Memory B cell (primary cell): Measurements from ENCODE around the gene DTX4.

Experiments
- ATAC-seq: fragments of 150-1000 bp; cut with Tn5 transposase; 2 replicates; pipeline ENCODE4 v1.10.0; 2021; ENCODE audit warnings: low read depth, mild to moderate bottlenecking, moderate library complexity
- DNase-seq, 2 donors: peaks; one replicate each; pipeline ENCODE4 v3.0.0; 2022; ENCODE audit warnings: low spot score in 2 of 2
- H3K27ac Mint-ChIP-seq: one replicate; pipeline ENCODE4 v1.8.0; 2022; ENCODE audit warnings: mild to moderate bottlenecking, moderate library complexity, mixed read lengths
- H3K27me3 Mint-ChIP-seq: one replicate; pipeline ENCODE4 v1.8.0; 2022; ENCODE audit warnings: mixed read lengths
- H3K36me3 Mint-ChIP-seq: one replicate; pipeline ENCODE4 v1.8.0; 2022; ENCODE audit warnings: mild to moderate bottlenecking, mixed read lengths
- H3K4me1 Mint-ChIP-seq: one replicate; pipeline ENCODE4 v1.8.0; 2022; ENCODE audit warnings: mixed read lengths
- H3K4me3 Mint-ChIP-seq: one replicate; pipeline ENCODE4 v1.8.0; 2022; ENCODE audit warnings: mild to moderate bottlenecking, moderate library complexity, mixed read lengths
- H3K9me3 Mint-ChIP-seq: one replicate; pipeline ENCODE4 v1.8.0; 2022; ENCODE audit warnings: mixed read lengths

DTX4 gene

GRCh38 chr11:59180168-59180776 lies 8.3 kb downstream of the DTX4 start:
- no peak overlapping the region for H3K27ac Mint-ChIP-seq
- no peak for DNase-seq
- H3K36me3 Mint-ChIP-seq = peaks cover 26% of the 10 kb centered on the region
- H3K4me1 Mint-ChIP-seq = peaks cover 1% of the 10 kb centered on the region
- H3K27me3 Mint-ChIP-seq = no peaks in the 10 kb centered on the region
- no peak overlapping the region for H3K4me3 Mint-ChIP-seq
- no peak for ATAC-seq
- peaks cover 6% of the 10 kb centered on the region for H3K9me3 Mint-ChIP-seq

GRCh38 chr11:59180907-59181306 lies 9.0 kb downstream of the DTX4 start:
- no peak overlapping the region for H3K27ac Mint-ChIP-seq
- no peaks in the 10 kb centered on the region for H3K27me3 Mint-ChIP-seq
- DNase-seq (no peak), ATAC-seq (no peak)
- peaks cover 6% of the 10 kb centered on the region for H3K9me3 Mint-ChIP-seq
- H3K36me3 Mint-ChIP-seq = peaks cover 26% of the 10 kb centered on the region
- H3K4me1 Mint-ChIP-seq = peaks cover 5% of the 10 kb centered on the region
- H3K4me3 Mint-ChIP-seq = no peak overlapping the region

- Mint-ChIP-seq H3K36me3 (peaks cover 25% of the 10 kb centered on the region), H3K4me1 (peaks cover 8% of the 10 kb centered on the region), H3K9me3 (peaks cover 6% of the 10 kb centered on the region), H3K27me3 (no peaks in the 10 kb centered on the region), H3K4me3 (no peak overlapping the region), H3K27ac (no peak overlapping the region)
- ATAC-seq = no peak
- DNase-seq = no peak
Observed at GRCh38 chr11:59181746-59182456, 10.0 kb downstream of the DTX4 start.

GRCh38 chr11:59182457-59183151 lies 10.7 kb downstream of the DTX4 start:
- H3K4me1 Mint-ChIP-seq = peaks cover 11% of the 10 kb centered on the region
- H3K4me3 Mint-ChIP-seq = no peak overlapping the region
- peak in 1 of 2 donors; percentile 26 for DNase-seq
- H3K9me3 Mint-ChIP-seq = peaks cover 6% of the 10 kb centered on the region
- no peak overlapping the region for H3K27ac Mint-ChIP-seq
- ATAC-seq = peak; percentile 75
- H3K27me3 Mint-ChIP-seq = no peaks in the 10 kb centered on the region
- H3K36me3 Mint-ChIP-seq = peaks cover 23% of the 10 kb centered on the region

GRCh38 chr11:59183771-59184170 lies 11.8 kb downstream of the DTX4 start:
- Mint-ChIP-seq H3K4me1 (peaks cover 11% of the 10 kb centered on the region), H3K27me3 (no peaks in the 10 kb centered on the region), H3K4me3 (no peak overlapping the region), H3K36me3 (peaks cover 21% of the 10 kb centered on the region), H3K27ac (no peak overlapping the region), H3K9me3 (peaks cover 4% of the 10 kb centered on the region)
- no peak for ATAC-seq
- no peak for DNase-seq

- DNase-seq (no peak), ATAC-seq (no peak)
- peaks cover 19% of the 10 kb centered on the region for H3K36me3 Mint-ChIP-seq
- no peak overlapping the region for H3K4me3 Mint-ChIP-seq
- H3K27ac Mint-ChIP-seq = no peak overlapping the region
- peaks cover under 1% of the 10 kb centered on the region for H3K9me3 Mint-ChIP-seq
- no peaks in the 10 kb centered on the region for H3K27me3 Mint-ChIP-seq
- peaks cover 11% of the 10 kb centered on the region for H3K4me1 Mint-ChIP-seq
Observed at GRCh38 chr11:59184691-59185339, 12.9 kb downstream of the DTX4 start.

GRCh38 chr11:59185386-59185945 lies 13.5 kb downstream of the DTX4 start:
- no peak for ATAC-seq
- no peak for DNase-seq
- Mint-ChIP-seq H3K9me3 (no peaks in the 10 kb centered on the region), H3K27ac (no peak overlapping the region), H3K4me3 (no peak overlapping the region), H3K27me3 (no peaks in the 10 kb centered on the region), H3K36me3 (peaks cover 19% of the 10 kb centered on the region), H3K4me1 (peaks cover 11% of the 10 kb centered on the region)

GRCh38 chr11:59186130-59186594 lies 14.2 kb downstream of the DTX4 start:
- Mint-ChIP-seq H3K27me3 (no peaks in the 10 kb centered on the region), H3K9me3 (no peaks in the 10 kb centered on the region), H3K4me1 (peaks cover 14% of the 10 kb centered on the region), H3K36me3 (peaks cover 24% of the 10 kb centered on the region), H3K27ac (no peak overlapping the region), H3K4me3 (no peak overlapping the region)
- DNase-seq = peak; percentile 46 to 50
- peak; percentile 71 for ATAC-seq

- H3K9me3 Mint-ChIP-seq = no peaks in the 10 kb centered on the region
- no peak for ATAC-seq
- H3K27me3 Mint-ChIP-seq = no peaks in the 10 kb centered on the region
- no peak overlapping the region for H3K27ac Mint-ChIP-seq
- H3K4me1 Mint-ChIP-seq = peaks cover 14% of the 10 kb centered on the region
- H3K4me3 Mint-ChIP-seq = no peak overlapping the region
- no peak for DNase-seq
- peaks cover 26% of the 10 kb centered on the region for H3K36me3 Mint-ChIP-seq
Observed at GRCh38 chr11:59187035-59187434, 15.1 kb downstream of the DTX4 start.

- Mint-ChIP-seq H3K36me3 (peaks cover 26% of the 10 kb centered on the region), H3K27ac (no peak overlapping the region), H3K4me1 (peaks cover 14% of the 10 kb centered on the region), H3K27me3 (no peaks in the 10 kb centered on the region), H3K4me3 (no peak overlapping the region), H3K9me3 (no peaks in the 10 kb centered on the region)
- DNase-seq (no peak), ATAC-seq (no peak)
Observed at GRCh38 chr11:59187587-59187986, 15.7 kb downstream of the DTX4 start.

- Mint-ChIP-seq H3K27me3 (no peaks in the 10 kb centered on the region), H3K4me3 (no peak overlapping the region), H3K4me1 (peaks cover 14% of the 10 kb centered on the region), H3K27ac (no peak overlapping the region), H3K36me3 (peaks cover 31% of the 10 kb centered on the region), H3K9me3 (no peaks in the 10 kb centered on the region)
- no peak for DNase-seq
- no peak for ATAC-seq
Observed at GRCh38 chr11:59188954-59189353, 17.0 kb downstream of the DTX4 start.

GRCh38 chr11:59189986-59190385 lies 18.1 kb downstream of the DTX4 start:
- Mint-ChIP-seq H3K4me3 (no peak overlapping the region), H3K9me3 (no peaks in the 10 kb centered on the region), H3K27me3 (no peaks in the 10 kb centered on the region), H3K27ac (no peak overlapping the region), H3K4me1 (peaks cover 14% of the 10 kb centered on the region), H3K36me3 (peaks cover 33% of the 10 kb centered on the region)
- ATAC-seq (no peak), DNase-seq (no peak)

- Mint-ChIP-seq H3K27me3 (no peaks in the 10 kb centered on the region), H3K9me3 (no peaks in the 10 kb centered on the region), H3K36me3 (peaks cover 39% of the 10 kb centered on the region), H3K27ac (no peak overlapping the region), H3K4me1 (peaks cover 12% of the 10 kb centered on the region), H3K4me3 (no peak overlapping the region)
- DNase-seq (no peak), ATAC-seq (no peak)
Observed at GRCh38 chr11:59191095-59191494, 19.2 kb downstream of the DTX4 start.

- Mint-ChIP-seq H3K27ac (no peak overlapping the region), H3K9me3 (no peaks in the 10 kb centered on the region), H3K36me3 (peaks cover 41% of the 10 kb centered on the region), H3K4me3 (no peak overlapping the region), H3K4me1 (peaks cover 11% of the 10 kb centered on the region), H3K27me3 (no peaks in the 10 kb centered on the region)
- ATAC-seq (no peak), DNase-seq (no peak)
Observed at GRCh38 chr11:59191890-59192289, 20.0 kb downstream of the DTX4 start.
